K562 (cell line): Measurements from ENCODE around the gene USP46.

Source experiments
- CBX3 ChIP-seq, 2 experiments: IDR thresholded peaks; 1 replicate in 1 of 2; 2 replicates in 1 of 2; pipeline ENCODE4 v1.6.1; 2012; ENCODE audit warnings: inconsistent platforms in 2 of 2, low read length in 2 of 2, borderline replicate concordance in 1 of 2, control low read depth in 1 of 2
- CREB1 ChIP-seq, 2 experiments: sonication (generic) in 1 of 2; formaldehyde crosslinking in 1 of 2; IDR thresholded peaks; 2 replicates each; pipeline versions ENCODE4 v1.6.1 to v1.8.0; 2012 to 2022; ENCODE audit warnings: inconsistent platforms in 1 of 2, mild to moderate bottlenecking in 1 of 2, missing genetic modification reagents in 1 of 2, moderate library complexity in 1 of 2
- CTCF ChIP-seq, 3 experiments: IDR thresholded peaks in 2 of 3; conservative IDR thresholded peaks in 1 of 3; 2 replicates each; pipeline ENCODE4 v1.5.1; 2011 to 2012; ENCODE audit warnings: low read length in 3 of 3, mild to moderate bottlenecking in 3 of 3, control low read depth in 2 of 3, improper control_type of control experiment in 1 of 3, inconsistent platforms in 1 of 3, low read depth in 1 of 3, mixed read lengths in 1 of 3, moderate library complexity in 1 of 3; ENCODE audit not compliant: insufficient read depth in 2 of 3
- GATA2 ChIP-seq: sonication (generic); formaldehyde crosslinking; IDR thresholded peaks from 2 replicates; pipeline ENCODE4 v1.4.0; 2020; ENCODE audit warnings: mild to moderate bottlenecking, missing genetic modification reagents
- HNRNPH1 ChIP-seq: fragments of 200-400 bp; formaldehyde crosslinking; optimal IDR thresholded peaks from 2 replicates; pipeline ENCODE3; 2017; ENCODE audit warnings: low read depth, mild to moderate bottlenecking, low read length, moderate library complexity
- NRF1 ChIP-seq, 2 experiments: fragments of 450-650 bp; IDR thresholded peaks in 1 of 2; conservative IDR thresholded peaks in 1 of 2; 2 replicates each; pipeline ENCODE4 v1.6.1; 2014; ENCODE audit warnings: mild to moderate bottlenecking in 2 of 2
- PATZ1 ChIP-seq: fragments of 250-450 bp; sonication (Bioruptor Pico); IDR thresholded peaks from 2 replicates; pipeline ENCODE4 v1.5.0; 2020; ENCODE audit warnings: mild to moderate bottlenecking, borderline replicate concordance
- PCBP1 ChIP-seq: fragments of 200-400 bp; formaldehyde crosslinking; IDR thresholded peaks from 2 replicates; pipeline ENCODE4 v1.6.1; 2018; ENCODE audit warnings: mild to moderate bottlenecking, low read depth, low read length; ENCODE audit not compliant: poor library complexity, severe bottlenecking
- RERE ChIP-seq: sonication (generic); formaldehyde crosslinking; IDR thresholded peaks from 2 replicates; pipeline ENCODE4 v1.8.0; 2023; ENCODE audit warnings: missing genetic modification reagents, mild to moderate bottlenecking, borderline replicate concordance
- ZNF431 ChIP-seq: sonication (generic); formaldehyde crosslinking; IDR thresholded peaks from 2 replicates; pipeline ENCODE4 v1.8.0; 2022; ENCODE audit warnings: mild to moderate bottlenecking, missing genetic modification reagents
- ZNF592 ChIP-seq: fragments of 450-650 bp; IDR thresholded peaks from 2 replicates; pipeline ENCODE4 v1.6.1; 2017; ENCODE audit warnings: antibody characterized with exemption, mild to moderate bottlenecking

- no peak for TF ChIP-seq HNRNPH1
- no peak for TF ChIP-seq CTCF (IDR thresholded peaks at IDR 0.05 in 2 of 3, conservative IDR thresholded peaks at IDR 0.05 in 1 of 3; ENCODE audit: insufficient read depth in 2 of 3, low read depth in 1 of 3, low read length in 3 of 3)
- TF ChIP-seq PATZ1 (CRISPR knock-in tag), result no peak
- TF ChIP-seq CBX3 (IDR thresholded peaks at IDR 0.05; ENCODE audit: borderline replicate concordance in 1 of 2, low read length in 2 of 2), result no peak
- TF ChIP-seq NRF1 (conservative IDR thresholded peaks at IDR 0.05 in 1 of 2, IDR thresholded peaks at IDR 0.05 in 1 of 2), result no peak
- no peak for TF ChIP-seq CREB1 (IDR thresholded peaks at IDR 0.05)
- TF ChIP-seq CREB1 (CRISPR knock-in tag; IDR thresholded peaks at IDR 0.05), result no peak
- no peak for TF ChIP-seq ZNF592
- no peak for TF ChIP-seq ZNF431 (CRISPR knock-in tag)
- no peak for TF ChIP-seq RERE (CRISPR knock-in tag)
- TF ChIP-seq GATA2 (CRISPR knock-in tag), result no peak
- TF ChIP-seq PCBP1, result no peak
These were observed 31.2 kb downstream of the USP46 start for GRCh38 chr4:52627876-52628275.
